Measurements from ENCODE around the gene SNX32.

SNX32 gene

GRCh38 chr11:65896034-65896999 lies 62.6 kb downstream of the SNX32 start:
- FAIRE-seq (no peak), DNase-seq (ENCODE audit: extremely low spot score, insufficient read length, low read depth) (no peak)

- FAIRE-seq: no peak
Observed at GRCh38 chr11:65897020-65897471, 63.3 kb downstream of the SNX32 start.

GRCh38 chr11:65898656-65899355 lies 65.0 kb downstream of the SNX32 start:
- DNase-seq (ENCODE audit: extremely low spot score, insufficient read length, low read depth) (no peak), FAIRE-seq (no peak)

More at GRCh38 chr11:65897020-65897471, 63.3 kb downstream of the SNX32 start:
- no peak for DNase-seq (ENCODE audit: extremely low spot score, insufficient read length, low read depth)

GRCh38 chr11:65899356-65900124 lies 65.8 kb downstream of the SNX32 start:
- FAIRE-seq: no peak
- no peak for DNase-seq (ENCODE audit: extremely low spot score, insufficient read length, low read depth)

GRCh38 chr11:65900125-65900898 lies 66.5 kb downstream of the SNX32 start, which contains the start of gene FOSL1:
Gene FOSL1, minus strand, starts transcription at chr11:65900388. Its CDS starts 49 bp downstream, at chr11:65900339.
- DNase-seq (ENCODE audit: extremely low spot score, insufficient read length, low read depth) (no peak), FAIRE-seq (peak; percentile 53)

GRCh38 chr11:65900899-65901180 lies 67.1 kb downstream of the SNX32 start:
- no peak for FAIRE-seq
- DNase-seq (ENCODE audit: extremely low spot score, insufficient read length, low read depth): no peak

- no peak for DNase-seq (ENCODE audit: extremely low spot score, insufficient read length, low read depth)
- no peak for FAIRE-seq
Observed at GRCh38 chr11:65903068-65903481, 69.3 kb downstream of the SNX32 start.

All from GM18507 (cell line).